Transverse colon (tissue), 3 donors: ENCODE results near the gene SH2B2.

Source experiments
- EP300 ChIP-seq: sonication (generic); formaldehyde crosslinking; IDR thresholded peaks from one replicate; pipeline ENCODE4 v1.6.1; 2017; ENCODE audit warnings: antibody characterized with exemption, low read depth
- POLR2A ChIP-seq: fragments of 450-650 bp; IDR thresholded peaks from one replicate; pipeline ENCODE4 v1.6.1; 2016; ENCODE audit warnings: antibody characterized with exemption, mild to moderate bottlenecking, moderate library complexity
- TF ChIP-seq, protein P1 (sequence below), 5 experiments: fragments of 200-600 bp in 3 of 5; fragments of 450-650 bp in 2 of 5; sonication (generic) in 3 of 5; IDR thresholded peaks; 1 replicate in 2 of 5; 2 replicates in 3 of 5; pipeline ENCODE4 v1.5.1; 2016 to 2017; ENCODE audit warnings: antibody characterized with exemption in 5 of 5, inconsistent platforms in 3 of 5, mild to moderate bottlenecking in 2 of 5, moderate library complexity in 1 of 5

DNA sequence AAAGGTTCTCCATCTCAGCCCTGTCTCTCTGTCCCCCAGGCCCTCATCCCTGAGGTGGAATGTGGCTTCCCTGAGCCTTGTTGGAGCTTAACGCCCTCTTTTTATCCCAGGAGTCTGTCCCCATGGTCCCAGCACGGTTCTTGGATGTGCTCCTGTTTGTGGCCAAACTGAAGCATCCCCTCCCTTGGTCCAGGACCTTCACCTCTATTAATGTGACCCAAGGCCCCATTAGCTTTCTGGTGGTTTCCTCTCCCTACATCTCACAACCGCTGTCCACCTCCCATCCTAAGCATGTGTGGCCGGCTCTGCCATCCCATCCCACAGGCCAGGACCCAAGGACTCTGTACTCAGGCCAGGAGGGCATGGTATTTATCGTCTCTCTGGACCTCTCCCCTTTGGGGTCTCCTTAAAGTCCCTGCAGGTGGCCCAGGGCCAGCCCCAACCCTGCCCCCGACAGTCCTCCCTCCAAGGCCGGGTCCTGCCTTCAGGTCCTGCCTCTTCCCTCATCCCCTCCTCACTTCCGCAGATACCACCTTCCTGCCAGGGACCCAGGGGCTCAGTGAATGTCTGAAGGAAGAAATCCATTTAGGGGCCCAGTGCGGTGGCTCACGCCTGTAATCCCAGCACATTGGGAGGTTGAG, 15.4 kb upstream of the SH2B2 start:
- TF ChIP-seq, protein P1, sequence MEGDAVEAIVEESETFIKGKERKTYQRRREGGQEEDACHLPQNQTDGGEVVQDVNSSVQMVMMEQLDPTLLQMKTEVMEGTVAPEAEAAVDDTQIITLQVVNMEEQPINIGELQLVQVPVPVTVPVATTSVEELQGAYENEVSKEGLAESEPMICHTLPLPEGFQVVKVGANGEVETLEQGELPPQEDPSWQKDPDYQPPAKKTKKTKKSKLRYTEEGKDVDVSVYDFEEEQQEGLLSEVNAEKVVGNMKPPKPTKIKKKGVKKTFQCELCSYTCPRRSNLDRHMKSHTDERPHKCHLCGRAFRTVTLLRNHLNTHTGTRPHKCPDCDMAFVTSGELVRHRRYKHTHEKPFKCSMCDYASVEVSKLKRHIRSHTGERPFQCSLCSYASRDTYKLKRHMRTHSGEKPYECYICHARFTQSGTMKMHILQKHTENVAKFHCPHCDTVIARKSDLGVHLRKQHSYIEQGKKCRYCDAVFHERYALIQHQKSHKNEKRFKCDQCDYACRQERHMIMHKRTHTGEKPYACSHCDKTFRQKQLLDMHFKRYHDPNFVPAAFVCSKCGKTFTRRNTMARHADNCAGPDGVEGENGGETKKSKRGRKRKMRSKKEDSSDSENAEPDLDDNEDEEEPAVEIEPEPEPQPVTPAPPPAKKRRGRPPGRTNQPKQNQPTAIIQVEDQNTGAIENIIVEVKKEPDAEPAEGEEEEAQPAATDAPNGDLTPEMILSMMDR (IDR thresholded peaks at IDR 0.05) = no peak
- TF ChIP-seq POLR2A = no peak
- no peak for TF ChIP-seq EP300
